Stimulated activated CD8-positive, alpha-beta memory T cell treated with anti-CD3 and anti-CD28 coated beads, Interleukin-12 subunit alpha, Interleukin-12 subunit beta, amount 100 ng/mL, for 24 hours (primary cell): ENCODE data around the gene TSACC.
"Not testable (repeated sequence)": the region's sequence is repeated elsewhere in the genome, so short reads cannot be mapped to it uniquely, and the experiment has no call there.

Source experiments
- DNase-seq: peaks from one replicate; pipeline ENCODE4 v3.0.0-alpha.2; 2020; ENCODE audit errors: extremely low read depth

Gene TSACC

DNA sequence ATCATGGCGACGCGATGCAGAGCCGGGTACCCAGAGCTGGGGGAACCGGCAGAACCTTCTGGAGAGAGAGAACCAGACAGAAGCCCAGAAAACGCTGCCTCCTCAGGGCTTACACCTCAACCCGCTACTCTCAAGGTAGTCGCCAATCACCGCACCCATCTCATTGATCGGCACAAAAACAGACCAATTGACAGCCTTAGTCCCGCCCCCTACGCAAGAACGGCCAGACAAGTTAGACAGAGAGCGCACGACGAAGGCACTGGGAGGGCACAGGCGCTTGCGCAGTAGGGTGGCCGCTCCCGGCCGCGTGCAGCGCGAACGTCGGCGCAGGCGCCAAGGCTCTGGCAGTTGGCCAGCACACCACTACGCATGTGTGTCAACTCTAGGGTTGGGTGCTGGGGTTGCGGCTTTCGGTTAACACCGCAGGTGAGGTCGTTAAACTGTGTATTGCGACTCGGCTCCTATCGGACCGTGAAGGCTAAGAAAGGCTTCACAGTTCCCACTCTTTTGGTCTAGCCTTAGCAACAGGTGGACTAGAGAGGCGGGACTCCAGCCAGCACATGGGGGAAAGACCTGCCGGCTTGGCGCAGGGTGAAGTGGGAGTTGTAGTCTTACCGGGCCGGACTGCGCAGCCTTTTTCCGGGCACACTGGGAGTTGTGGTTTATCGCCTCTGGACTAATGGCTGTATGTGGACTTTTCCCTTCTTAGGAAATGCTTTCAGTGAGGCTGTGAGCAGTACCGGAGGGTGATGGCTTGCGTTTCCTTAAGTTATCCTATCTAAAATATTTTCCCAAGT is at the start of gene TSACC, which contains the start of gene CCT3:
Gene TSACC (plus strand): TSS at position 347 of the 797 bp plus-strand sequence. CDS start 1,232 bp downstream, outside the sequence.
Gene CCT3 (minus strand): TSS at position 113 of the 797 bp plus-strand sequence. CDS start 108 bp downstream, at position 5.
- peak; percentile 96 for DNase-seq

DNA sequence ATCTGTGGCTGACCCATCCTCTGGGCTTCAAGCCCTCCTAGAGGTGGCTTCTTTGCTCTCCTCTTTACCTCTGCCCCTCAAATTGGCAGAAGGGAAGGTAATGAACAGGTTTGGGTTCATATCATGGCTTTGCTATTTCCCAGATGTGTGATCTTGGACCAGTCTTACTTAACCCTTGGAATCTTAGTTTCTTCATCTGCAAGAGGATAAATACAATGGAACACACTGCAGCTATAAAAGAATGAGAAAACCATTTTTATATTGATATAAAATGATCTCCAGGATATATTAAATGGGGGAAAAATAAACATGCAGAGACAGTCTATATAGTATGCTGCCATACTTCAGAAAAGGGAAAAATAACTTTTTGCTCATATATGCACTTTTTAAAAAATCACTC is 48.5 kb upstream of the TSACC start:
- no peak for DNase-seq

DNA sequence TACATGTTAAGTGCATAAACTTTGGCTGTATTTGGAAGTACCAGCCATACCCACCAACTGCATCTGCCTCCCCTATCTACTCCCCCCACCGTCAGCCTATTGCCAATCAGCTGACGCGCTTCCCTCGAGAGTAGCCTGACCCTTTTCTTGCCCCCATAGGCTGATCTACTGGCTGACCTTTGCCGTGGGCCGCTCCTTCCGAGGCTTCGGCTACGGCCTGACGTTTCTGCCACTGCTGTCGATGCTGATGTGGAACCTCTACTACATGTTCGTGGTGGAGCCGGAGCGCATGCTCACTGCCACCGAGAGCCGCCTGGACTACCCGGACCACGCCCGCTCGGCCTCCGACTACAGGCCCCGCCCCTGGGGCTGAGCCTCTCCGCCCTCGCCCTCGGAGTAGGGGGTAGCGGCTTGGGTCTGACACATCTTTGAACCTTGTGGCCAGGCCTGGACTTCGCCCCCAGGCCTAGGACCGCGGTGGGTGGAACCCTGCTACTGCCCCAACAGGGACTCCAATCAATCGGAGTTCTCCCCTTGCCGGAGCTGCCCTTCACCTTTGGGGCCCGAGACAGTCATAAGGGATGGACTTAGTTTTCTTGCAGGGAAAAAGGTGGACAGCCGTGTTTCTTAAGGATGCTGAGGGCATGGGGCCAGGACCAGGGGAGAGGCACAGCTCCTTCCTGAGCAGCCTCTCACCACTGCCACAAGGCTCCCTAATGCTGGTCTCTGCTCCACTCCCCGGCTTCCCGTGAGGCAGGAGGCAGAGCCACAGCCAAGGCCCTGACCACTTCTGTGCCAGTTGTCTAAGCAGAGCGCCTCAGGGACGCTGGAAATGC is 46.9 kb upstream of the TSACC start:
- DNase-seq, result no peak

DNA sequence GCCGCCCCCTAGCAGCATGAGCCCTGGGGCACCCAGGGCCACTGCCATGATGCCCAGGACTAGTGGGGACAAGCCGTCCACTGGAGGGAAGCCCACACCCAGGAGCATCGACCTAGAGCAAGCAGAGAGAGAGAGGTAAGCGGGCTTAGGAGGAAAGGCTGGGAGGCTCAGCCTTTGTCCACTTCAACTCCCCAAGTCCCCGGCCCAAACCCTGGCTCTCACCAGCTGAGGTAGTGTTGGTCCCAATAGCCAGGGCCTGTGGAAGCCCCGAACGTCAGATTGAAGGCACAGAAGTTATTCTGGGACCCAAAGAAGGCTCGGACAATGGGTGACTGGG is 45.3 kb upstream of the TSACC start:
- DNase-seq, result no peak

DNA sequence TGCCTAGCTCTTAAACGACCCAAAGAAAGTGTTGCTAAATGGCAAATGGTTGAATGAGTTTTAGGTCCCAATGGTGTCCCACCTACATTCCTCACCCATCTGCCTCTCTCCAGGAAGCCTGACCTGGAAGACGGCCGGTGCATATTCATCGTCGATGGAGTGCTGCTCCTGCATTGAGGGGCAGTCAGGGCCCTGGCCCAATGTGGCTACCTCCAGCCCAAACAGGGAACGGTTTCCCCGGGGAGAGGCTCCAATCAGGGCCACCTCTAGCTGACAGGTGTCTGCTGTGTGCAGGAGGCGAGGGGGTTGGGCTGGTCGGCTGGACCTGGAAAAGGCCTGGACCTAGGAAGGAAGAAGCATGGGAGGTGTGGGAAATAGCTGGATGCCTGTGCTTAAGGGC is 44.4 kb upstream of the TSACC start:
- DNase-seq, result no peak

DNA sequence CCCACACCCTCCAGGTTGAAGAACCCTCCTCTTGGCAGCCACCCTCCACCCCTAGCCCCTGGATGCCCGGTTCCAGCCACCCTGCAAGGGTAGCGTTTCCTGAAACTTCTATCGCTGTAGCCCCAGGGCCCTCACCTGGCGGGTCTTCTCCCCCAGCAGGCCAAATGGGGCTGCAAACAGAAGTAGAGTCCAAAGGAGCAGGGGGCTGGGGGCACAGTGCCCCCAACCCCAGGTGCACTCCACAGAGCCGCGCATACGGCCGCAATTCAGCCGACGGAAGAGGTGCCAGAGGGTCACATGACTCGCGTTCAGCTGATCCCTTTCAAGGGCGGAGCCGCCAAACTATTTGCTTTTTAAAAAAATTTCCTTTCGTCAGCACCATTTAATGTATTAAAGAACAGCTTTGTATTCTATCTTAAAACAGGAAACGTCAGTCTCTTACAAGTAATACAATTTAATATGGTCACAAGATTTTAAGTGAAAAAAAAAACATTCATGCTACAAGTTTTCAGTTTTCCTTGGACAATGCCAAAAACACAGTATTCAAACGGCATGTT is 42.9 kb upstream of the TSACC start, which contains the start of gene GLMP:
Gene GLMP (minus strand): TSS at position 289 of the 557 bp plus-strand sequence. CDS start 34 bp downstream, at position 255.
- DNase-seq, result no peak

DNA sequence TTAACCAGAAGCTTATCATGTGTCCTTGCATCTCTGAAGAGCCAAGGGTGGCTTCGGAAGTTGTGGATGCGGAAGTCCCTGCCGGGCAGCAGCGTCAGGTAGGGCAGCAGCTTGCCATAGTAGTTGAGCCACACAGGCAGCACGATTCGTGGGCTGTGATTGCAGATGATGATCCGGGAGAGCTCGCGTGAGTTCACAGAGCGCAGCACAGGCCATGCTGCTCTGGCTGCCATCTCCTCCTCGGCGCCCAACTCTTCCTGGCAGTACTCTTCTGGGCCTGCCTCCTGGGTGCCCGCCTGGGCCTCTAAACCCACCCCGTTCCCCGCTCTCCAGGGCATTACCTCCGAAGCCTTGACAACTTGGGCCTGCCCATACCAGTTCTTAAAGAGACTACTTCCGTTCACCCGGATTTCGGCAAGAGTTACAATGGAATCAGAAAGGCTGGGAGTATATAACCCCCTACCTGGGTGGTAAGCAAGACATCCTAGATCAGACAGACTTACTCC is 39.4 kb upstream of the TSACC start, which contains the start of gene VHLL:
Gene VHLL (minus strand): TSS at position 456 of the 506 bp plus-strand sequence. CDS start 118 bp downstream, at position 338.
- no peak for DNase-seq

DNA sequence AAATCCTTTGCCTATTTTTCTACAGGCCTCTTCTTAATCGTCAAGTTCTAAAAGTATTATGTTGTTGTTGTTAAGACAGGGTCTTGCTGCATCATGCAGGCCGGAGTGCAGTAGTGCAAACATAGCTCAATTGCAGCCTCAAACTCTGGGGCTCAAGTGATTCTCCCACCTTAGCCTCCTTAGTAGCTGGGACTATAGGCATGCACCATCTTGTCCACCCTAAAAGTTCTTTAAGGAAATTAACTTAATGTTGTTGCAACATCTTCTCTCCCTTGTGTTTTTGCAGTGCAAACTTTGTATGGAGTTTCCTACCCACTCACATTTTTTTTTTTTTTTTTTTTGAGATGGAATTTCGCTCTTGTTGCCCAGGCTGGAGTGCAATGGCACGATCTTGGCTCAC is 35.1 kb upstream of the TSACC start:
- DNase-seq, result no peak

DNA sequence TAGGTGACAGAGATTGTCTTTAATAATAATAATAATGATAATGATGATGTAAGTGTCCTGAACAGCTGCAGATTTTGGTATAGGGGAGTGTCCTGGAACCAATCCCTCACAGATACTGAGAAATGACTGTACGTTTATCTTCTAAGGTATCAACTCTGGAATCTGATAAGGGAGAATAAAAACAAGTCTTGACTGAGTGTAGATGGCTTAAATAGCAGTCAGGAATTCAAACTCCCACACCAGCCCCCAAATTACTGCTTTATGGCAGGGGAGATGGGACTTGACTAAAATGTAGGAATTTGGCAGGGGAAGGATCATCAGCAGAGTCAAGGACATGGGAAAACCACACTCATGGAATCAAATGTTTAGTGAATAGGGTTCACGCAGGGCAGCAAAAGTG is 33.1 kb upstream of the TSACC start:
- DNase-seq, result no peak

DNA sequence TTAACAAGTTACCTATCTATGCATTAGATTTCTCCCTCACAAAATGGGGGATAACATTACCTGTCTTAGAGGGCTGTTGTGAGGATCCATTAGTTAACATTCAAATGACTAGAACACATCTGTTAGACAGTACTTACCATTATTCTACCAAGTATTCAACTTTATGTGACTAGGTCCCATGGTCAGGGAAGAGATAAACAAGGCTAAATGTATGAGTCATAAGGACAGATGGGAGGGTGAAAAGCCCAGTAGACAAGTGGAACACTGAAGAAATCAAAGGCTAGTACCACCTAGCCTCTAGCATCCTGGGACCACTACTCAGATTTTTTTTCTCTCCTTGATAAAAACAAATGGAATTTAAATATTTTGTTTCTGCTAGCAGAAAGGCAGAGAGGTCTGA is 30.2 kb upstream of the TSACC start:
- no peak for DNase-seq

DNA sequence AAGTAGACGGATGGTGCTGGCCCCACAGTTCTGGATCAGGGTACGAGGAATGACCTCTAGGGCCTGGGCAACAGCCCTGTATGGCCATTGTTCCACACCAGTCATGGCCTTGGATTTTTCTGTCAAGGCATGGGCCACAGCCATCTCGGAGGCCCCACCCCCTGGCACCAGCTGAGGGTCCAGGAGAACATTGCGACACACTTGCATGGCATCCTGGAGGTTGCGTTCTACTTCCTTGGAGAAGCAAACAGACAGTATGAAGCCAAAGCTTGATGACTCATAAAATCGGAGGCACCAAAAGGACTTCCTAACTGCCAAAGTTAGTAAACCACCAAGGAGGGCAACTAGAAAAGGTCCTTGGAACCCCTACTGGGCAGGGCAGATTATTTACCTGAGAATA is 27.4 kb upstream of the TSACC start:
- no peak for DNase-seq

DNA sequence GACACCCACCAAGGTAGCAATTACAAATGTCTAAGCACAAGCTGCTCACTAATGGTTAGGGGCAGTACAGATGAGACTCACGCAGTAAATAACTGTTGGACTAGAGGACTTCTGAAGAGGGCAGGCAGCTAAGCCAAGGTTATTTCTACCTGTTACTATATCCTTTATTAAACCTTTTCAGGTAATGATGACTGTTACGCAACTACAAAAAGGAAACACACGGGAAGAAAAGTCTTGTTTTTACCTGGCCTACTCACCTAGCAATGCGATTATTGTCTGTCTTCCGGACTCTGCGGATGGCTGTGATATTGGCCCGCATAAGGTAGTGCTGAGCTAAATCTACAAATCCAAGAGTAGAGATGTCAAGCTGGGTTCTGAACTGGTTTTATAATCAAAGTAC is 21.4 kb upstream of the TSACC start:
- no peak for DNase-seq

DNA sequence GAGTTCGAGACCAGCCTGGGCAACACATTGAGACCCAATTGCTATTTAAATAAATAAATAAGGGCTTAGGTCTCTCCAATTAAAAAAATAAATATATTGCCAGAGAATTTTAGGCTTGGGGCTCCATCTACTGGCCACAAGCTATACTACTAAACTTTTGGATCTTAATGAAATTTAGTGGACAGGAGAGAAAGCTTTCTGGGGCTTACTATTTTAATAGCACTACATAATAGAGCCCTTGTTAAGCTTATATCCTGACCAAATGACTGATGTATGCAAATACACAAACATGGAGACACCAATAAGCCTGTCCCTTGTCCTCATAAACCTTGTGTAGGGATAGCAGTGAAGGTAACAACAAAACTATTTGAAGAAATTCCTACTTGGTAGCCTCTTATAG is 18.7 kb upstream of the TSACC start:
- no peak for DNase-seq

DNA sequence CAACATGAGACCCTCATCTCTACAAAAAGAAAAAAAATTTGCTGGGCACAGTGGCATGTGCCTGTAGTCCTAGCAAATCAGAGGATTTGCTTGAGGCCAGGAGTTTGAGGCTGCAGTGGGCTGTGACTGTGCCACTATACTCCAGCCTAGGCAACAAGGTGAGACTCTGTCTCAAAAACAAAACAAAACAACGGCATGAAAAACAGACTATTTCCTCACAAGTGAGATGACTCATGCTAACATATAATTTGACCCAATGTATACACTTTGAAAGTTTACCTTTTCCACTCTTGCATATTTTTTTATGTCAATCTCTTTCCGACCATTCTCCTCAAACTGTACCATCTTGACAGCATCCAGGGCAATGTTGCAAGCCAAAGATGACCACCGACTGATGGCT is 17.8 kb upstream of the TSACC start:
- no peak for DNase-seq

DNA sequence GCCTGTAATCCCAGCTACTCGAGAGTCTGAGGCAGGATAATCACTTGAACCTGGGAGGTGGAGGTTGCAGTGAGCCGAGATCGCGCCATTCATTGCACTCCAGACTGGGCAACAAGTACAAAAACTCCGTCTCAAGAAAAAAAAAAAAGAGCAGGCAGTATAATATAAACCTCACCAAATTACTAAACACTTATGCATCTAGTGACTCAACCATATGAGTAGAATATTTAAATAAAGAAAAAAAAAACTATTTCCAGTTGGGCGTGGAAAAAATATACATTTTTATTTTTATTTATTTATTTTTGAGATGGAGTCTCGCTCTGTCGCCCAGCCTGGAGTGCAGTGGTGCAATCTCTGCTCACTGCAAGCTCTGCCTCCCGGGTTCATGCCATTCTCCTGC is 15.1 kb upstream of the TSACC start:
- not testable (repeated sequence) for DNase-seq

DNA sequence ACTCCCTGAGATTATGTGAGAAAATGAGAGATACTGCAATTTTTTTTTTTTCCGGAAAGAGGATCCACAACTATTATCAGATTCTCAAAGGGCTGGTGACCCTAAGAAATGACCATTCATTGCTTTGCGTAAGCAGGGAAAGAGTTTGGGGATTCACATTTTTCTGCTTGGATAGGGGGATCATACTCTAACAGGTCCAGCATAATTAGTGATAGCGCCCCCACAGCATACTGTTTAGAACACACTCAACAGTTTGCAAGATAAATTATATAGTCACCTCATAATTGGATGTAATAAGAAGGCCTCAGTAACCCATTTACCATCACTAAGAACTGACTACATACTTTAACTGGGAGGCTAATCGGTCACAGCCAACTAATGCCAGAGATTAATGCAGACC is 2.1 kb upstream of the TSACC start:
- no peak for DNase-seq

DNA sequence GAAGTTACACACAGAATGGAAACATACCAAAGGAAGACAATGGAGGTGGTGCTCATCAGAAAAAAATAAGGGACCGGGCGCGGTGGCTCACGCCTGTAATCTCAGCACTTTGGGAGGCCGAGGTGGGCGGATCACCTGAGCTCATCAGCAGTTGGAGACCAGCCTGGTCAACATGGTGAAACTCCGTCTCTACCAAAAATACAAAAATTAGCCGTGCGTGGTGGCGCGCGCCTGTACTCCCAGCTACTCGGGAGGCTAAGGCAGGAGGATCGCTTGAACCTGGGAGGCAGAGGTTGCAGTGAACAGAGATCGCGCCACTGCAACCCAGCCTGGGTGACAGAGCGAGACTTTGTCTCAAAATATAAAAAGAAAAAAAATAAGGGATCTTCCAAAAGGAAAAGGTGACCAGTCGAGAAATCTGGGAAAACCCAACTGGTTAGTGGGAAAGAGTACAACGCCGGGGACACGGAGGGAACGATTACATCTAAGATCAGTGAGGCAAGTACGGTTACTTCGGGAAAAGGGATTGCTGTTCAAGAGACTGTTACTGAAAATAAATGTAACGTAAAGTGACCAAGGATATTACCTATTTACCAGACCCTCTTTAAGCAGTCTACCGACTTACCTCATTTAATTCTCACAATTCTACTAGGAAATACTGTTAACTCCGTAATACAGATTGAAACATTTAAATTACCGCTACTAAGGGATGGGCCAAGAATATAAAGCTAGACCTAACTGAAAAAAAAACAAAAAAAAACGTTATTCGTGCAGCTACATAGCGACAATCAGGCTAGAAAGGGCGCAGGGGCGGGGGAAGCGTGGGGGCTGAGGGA is 1.1 kb upstream of the TSACC start:
- DNase-seq, result no peak

DNA sequence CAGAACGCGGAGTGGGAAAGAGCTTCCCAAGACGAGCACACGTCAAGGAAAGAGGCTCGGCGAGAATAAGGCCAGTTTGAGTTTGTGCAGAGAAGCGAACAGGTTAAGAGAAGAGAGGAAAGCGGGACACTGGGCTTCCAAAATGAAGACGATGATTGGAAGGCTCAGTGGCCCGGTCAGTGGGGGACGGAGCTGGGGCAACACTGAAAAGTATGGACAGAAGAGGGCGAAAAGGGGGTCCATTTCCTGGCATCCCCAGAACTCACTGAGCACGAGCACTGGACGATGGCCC is 492 bp upstream of the TSACC start:
- no peak for DNase-seq

DNA sequence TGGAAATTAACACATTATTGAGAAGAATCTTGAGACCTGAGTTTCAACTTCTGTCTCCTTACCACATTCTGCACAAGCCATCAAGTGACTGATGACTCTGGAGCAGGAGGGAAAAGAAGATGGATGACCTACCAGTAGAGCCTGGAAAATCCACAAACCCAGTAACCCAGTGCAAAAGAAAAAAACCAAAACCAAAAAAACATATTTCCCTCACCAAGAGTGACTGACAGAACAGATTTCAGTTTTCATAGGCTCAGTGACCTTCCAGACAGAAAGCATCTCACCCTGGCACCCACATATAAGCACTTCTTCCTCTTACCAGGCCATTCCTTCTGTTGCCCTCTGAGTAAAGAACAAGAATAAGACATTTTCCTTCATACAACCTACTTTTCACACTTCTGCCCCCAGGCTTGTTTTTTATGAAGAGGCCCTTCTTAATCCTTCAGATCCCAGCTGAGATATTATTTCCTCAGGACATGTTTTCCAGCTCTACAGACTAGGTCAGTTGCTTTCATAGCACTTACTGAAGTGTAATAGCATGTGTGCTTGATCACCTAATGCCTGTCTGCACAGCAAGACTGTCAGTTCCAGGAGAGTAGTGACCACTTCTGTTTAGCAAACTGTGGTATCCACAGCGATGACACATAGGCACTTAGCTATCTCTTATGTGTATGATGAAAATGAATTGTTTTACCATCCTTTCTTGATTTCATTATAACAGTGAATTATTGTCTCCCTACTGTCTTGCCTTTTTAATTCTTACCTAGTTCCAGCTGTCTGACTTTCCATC is 4.0 kb downstream of the TSACC start:
- DNase-seq, result no peak

DNA sequence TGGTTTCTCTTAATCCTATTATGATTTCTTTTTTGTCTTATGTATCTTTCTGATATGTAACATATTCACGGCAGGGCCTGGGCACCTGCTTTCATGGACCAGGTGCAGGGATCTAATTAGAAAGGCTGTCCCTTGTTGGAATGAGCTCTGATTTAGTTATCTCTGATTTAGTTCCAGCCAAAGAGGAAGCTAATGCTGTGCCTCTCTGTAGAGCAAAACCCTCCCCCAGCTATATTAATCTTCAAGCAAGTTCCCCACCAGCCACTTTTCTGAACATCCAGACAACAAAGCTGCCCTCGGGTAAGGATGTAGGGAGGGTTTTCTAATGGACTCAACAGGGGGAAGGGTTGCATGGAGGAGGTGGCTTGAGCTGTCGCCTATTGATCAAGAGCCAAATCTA is 6.1 kb downstream of the TSACC start:
- DNase-seq, result no peak

DNA sequence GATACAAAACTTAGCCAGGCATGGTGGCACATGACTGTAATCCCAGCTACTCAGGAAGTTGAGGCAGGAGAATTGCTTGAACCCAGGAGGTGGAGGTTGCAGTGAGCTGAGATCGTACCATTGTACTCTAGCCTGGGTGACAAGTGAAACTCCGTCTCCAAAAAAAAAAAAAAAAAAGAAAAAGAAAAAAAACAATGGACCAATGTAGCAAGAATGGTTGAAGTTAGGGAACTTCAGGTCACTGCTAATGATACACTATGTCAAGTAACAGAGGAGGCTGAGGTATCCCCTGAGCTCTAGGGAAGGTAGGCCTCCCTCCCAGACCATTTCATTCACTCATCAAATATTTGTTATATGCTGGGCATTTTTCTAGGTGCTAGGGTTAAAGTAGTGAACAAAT is 7.7 kb downstream of the TSACC start:
- DNase-seq, result not testable (repeated sequence)
